Activated CD4-positive, alpha-beta T cell treated with anti-CD3 and anti-CD28 coated beads, Interleukin-10, Interleukin-2, amounts not matched to agents 100 ng/mL and 50 ng/mL, durations not matched to agents 16 hours and 8 hours (primary cell): ENCODE data around the gene IL22RA2.

Source experiments
- DNase-seq: peaks from one replicate; pipeline ENCODE4 v3.0.0-alpha.2; 2020

Gene IL22RA2

GRCh38 chr6:137166247-137167098 is 7.0 kb downstream of the IL22RA2 start:
- DNase-seq = no peak

- peak; percentile 43 for DNase-seq
These were observed 7.8 kb downstream of the IL22RA2 start for GRCh38 chr6:137165375-137166246.

GRCh38 chr6:137163732-137164318 is 9.6 kb downstream of the IL22RA2 start:
- DNase-seq = no peak

GRCh38 chr6:137162692-137163306 is 10.6 kb downstream of the IL22RA2 start:
- no peak for DNase-seq

GRCh38 chr6:137161949-137162348 is 11.5 kb downstream of the IL22RA2 start:
- DNase-seq = no peak

GRCh38 chr6:137160763-137161162 is 12.7 kb downstream of the IL22RA2 start:
- DNase-seq = no peak

- DNase-seq = no peak
These were observed 13.5 kb downstream of the IL22RA2 start for GRCh38 chr6:137159912-137160311.

GRCh38 chr6:137157601-137158000 is 15.8 kb downstream of the IL22RA2 start:
- no peak for DNase-seq

GRCh38 chr6:137156650-137157049 is 16.8 kb downstream of the IL22RA2 start:
- DNase-seq = no peak

GRCh38 chr6:137155830-137156229 is 17.6 kb downstream of the IL22RA2 start:
- peak; percentile 86 for DNase-seq

- no peak for DNase-seq
These were observed 23.4 kb downstream of the IL22RA2 start for GRCh38 chr6:137150072-137150471.

- no peak for DNase-seq
These were observed 24.4 kb downstream of the IL22RA2 start for GRCh38 chr6:137149035-137149393.

- no peak for DNase-seq
These were observed 25.0 kb downstream of the IL22RA2 start for GRCh38 chr6:137148306-137149034.

GRCh38 chr6:137147195-137147594 is 26.2 kb downstream of the IL22RA2 start:
- DNase-seq = no peak

- DNase-seq = no peak
These were observed 27.2 kb downstream of the IL22RA2 start for GRCh38 chr6:137146206-137146605.

- no peak for DNase-seq
These were observed 28.0 kb downstream of the IL22RA2 start for GRCh38 chr6:137145421-137145820.

- DNase-seq = no peak
These were observed 37.4 kb downstream of the IL22RA2 start for GRCh38 chr6:137136065-137136464.

- DNase-seq = no peak
These were observed 39.0 kb downstream of the IL22RA2 start for GRCh38 chr6:137134483-137134882.

GRCh38 chr6:137133122-137133521 is 40.3 kb downstream of the IL22RA2 start:
- no peak for DNase-seq

- no peak for DNase-seq
These were observed 46.5 kb downstream of the IL22RA2 start for GRCh38 chr6:137126875-137127485.

- no peak for DNase-seq
These were observed 50.4 kb downstream of the IL22RA2 start for GRCh38 chr6:137123078-137123477.

- DNase-seq = no peak
These were observed 50.8 kb downstream of the IL22RA2 start for GRCh38 chr6:137122612-137123011.
